K562 (cell line): ENCODE measurements around the gene PDLIM7. TPM values are rescaled to one million over a fixed set of nuclear protein-coding genes. Genes with fewer than 3 reads are reported as not detected.
A peak's percentile ranks its signal among the peaks of the same experiment; 100 is the strongest.

Source experiments
- ARNT ChIP-seq, 2 experiments: fragments of 450-650 bp; IDR thresholded peaks; 2 replicates each; pipeline ENCODE4 v1.6.1; 2016; ENCODE audit warnings: mild to moderate bottlenecking in 1 of 2
- ATF7 ChIP-seq: fragments of 450-650 bp; IDR thresholded peaks from 2 replicates; pipeline ENCODE4 v1.7.1; 2014; ENCODE audit warnings: mild to moderate bottlenecking, moderate library complexity
- CREB1 ChIP-seq, 2 experiments: sonication (generic) in 1 of 2; formaldehyde crosslinking in 1 of 2; IDR thresholded peaks; 2 replicates each; pipeline versions ENCODE4 v1.6.1 to v1.8.0; 2012 to 2022; ENCODE audit warnings: inconsistent platforms in 1 of 2, mild to moderate bottlenecking in 1 of 2, missing genetic modification reagents in 1 of 2, moderate library complexity in 1 of 2
- GABPB2 ChIP-seq: fragments of 250-450 bp; sonication (Bioruptor Pico); conservative IDR thresholded peaks from 2 replicates; pipeline ENCODE4 v1.5.1; 2021; ENCODE audit warnings: mild to moderate bottlenecking
- LARP7 ChIP-seq: fragments of 450-650 bp; IDR thresholded peaks from 2 replicates; pipeline ENCODE4 v1.6.1; 2016
- NFXL1 ChIP-seq: fragments of 450-650 bp; formaldehyde crosslinking; IDR thresholded peaks from 2 replicates; pipeline ENCODE4 v1.4.0; 2021; ENCODE audit warnings: mild to moderate bottlenecking
- PHF20 ChIP-seq: fragments of 450-650 bp; IDR thresholded peaks from 2 replicates; pipeline ENCODE4 v1.6.1; 2018; ENCODE audit not compliant: partially characterized antibody
- POLR2B ChIP-seq: fragments of 450-650 bp; IDR thresholded peaks from 2 replicates; pipeline ENCODE4 v1.6.1; 2018; ENCODE audit warnings: low read depth; ENCODE audit not compliant: partially characterized antibody
- PRMT5 ChIP-seq: sonication (generic); formaldehyde crosslinking; IDR thresholded peaks from 2 replicates; pipeline ENCODE4 v1.5.0; 2020; ENCODE audit warnings: missing genetic modification reagents
- ZNF583 ChIP-seq: fragments of 250-450 bp; sonication (Bioruptor Pico); IDR thresholded peaks from 2 replicates; pipeline ENCODE4 v1.4.0; 2020
- polyA plus RNA-seq, 8 experiments: library from polyadenylated mRNA; depleted of rRNA in 4 of 8; stranded (reverse) in 5 of 8; unstranded in 3 of 8; fragments of >200 nt; fragmentation: Nextera tagmentation in 2 of 8; fragmentation: Illumina TruSeq in 1 of 8; extraction: Ambion mirVana in 2 of 8; extraction: Trizol in 1 of 8; gene quantifications; 2 replicates each; pipeline versions ENCODE4 v1.2.1 to v1.2.3, GENCODE V29; 2011 to 2014; ENCODE audit warnings: inconsistent platforms in 1 of 8, missing spikeins in 1 of 8
- total RNA-seq, 7 experiments: library from RNA; depleted of rRNA in 6 of 7; stranded (reverse); fragments of >200 nt in 6 of 7; fragmentation: Illumina TruSeq in 2 of 7; extraction: Trizol in 2 of 7; gene quantifications; 2 replicates each; pipeline versions ENCODE4 v1.2.1 to v1.2.3, GENCODE V29; 2011 to 2021; ENCODE audit warnings: low replicate concordance in 1 of 7
- TF ChIP-seq, protein P1 (sequence below), 3 experiments: fragments of 200-800 bp in 1 of 3; sonication (Bioruptor generic) in 1 of 3; sonication (generic) in 1 of 3; formaldehyde crosslinking in 1 of 3; IDR thresholded peaks; 2 replicates each; pipeline versions ENCODE4 v1.6.1 to v1.8.0; 2016 to 2022; ENCODE audit warnings: mild to moderate bottlenecking in 2 of 3, missing compliant biosample characterization in 2 of 3, missing genetic modification characterization in 2 of 3, missing genetic modification reagents in 1 of 3
- TF ChIP-seq, protein P2 (sequence below): fragments of 450-650 bp; conservative IDR thresholded peaks from 2 replicates; pipeline ENCODE4 v1.6.1; 2016; ENCODE audit warnings: missing genetic modification characterization, low read depth, mild to moderate bottlenecking, missing compliant biosample characterization, moderate library complexity
- TF ChIP-seq, protein P3 (sequence below): fragments of 450-650 bp; formaldehyde crosslinking; IDR thresholded peaks from 2 replicates; pipeline ENCODE4 v1.4.0; 2020; ENCODE audit warnings: mild to moderate bottlenecking
- TF ChIP-seq, protein P4 (sequence below): fragments of 450-650 bp; IDR thresholded peaks from 2 replicates; pipeline ENCODE4 v1.6.1; 2016; ENCODE audit warnings: low read depth
- TF ChIP-seq, protein P5 (sequence below), 2 experiments: fragments of 250-450 bp in 1 of 2; fragments of 450-650 bp in 1 of 2; sonication (Bioruptor Pico) in 1 of 2; IDR thresholded peaks; 2 replicates each; pipeline versions ENCODE4 v1.6.1 to v1.8.0; 2016 to 2021; ENCODE audit warnings: mild to moderate bottlenecking in 2 of 2, moderate library complexity in 2 of 2, missing compliant biosample characterization in 1 of 2, missing genetic modification characterization in 1 of 2

The PDLIM7 gene
- total and polyA plus RNA-seq, 9 of the 15 experiments (the other 6 are each of a cell fraction or from before 2014, with no cell fraction given): 2.1 to 124 (median 32.6) TPM

DNA sequence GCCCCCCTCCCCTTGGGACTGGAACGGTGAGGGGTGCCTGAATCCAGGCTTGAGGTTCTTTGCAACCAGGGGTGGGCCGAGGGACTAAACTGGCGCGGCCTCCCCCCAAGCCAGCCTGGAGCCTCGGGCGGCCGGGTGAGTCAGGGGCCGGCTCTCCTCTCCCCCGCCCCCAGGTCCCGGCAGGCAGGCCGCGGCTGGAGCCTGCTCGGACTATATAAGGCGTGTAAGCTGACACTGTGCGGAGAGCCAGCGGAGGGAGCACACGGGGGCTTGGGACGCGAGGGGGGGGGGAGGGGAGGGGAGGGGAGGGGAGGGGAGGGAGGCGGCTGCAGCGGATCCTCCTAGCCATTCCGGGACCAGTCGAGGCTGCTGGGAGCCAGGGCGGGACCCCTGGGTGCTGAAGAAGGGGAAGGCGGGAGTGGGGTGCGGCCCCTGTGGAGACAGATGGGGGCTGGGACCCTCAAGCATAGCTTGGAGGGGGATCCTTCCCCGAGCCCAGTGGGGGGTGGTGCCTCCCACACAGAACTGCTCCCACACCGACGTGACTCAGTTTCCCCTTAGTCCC is 595 bp downstream of the PDLIM7 start (continued):
- TF ChIP-seq, protein P1, sequence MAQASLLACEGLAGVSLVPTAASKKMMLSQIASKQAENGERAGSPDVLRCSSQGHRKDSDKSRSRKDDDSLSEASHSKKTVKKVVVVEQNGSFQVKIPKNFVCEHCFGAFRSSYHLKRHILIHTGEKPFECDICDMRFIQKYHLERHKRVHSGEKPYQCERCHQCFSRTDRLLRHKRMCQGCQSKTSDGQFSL (CRISPR knock-in tag; IDR thresholded peaks at IDR 0.05): no peak
- TF ChIP-seq, protein P1 (tag; IDR thresholded peaks at IDR 0.05): peak in 1 of 2 experiments; percentile 67; a peak in 1 of 4 replicates
- TF ChIP-seq, protein P2, sequence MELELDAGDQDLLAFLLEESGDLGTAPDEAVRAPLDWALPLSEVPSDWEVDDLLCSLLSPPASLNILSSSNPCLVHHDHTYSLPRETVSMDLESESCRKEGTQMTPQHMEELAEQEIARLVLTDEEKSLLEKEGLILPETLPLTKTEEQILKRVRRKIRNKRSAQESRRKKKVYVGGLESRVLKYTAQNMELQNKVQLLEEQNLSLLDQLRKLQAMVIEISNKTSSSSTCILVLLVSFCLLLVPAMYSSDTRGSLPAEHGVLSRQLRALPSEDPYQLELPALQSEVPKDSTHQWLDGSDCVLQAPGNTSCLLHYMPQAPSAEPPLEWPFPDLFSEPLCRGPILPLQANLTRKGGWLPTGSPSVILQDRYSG (tag): no peak
- TF ChIP-seq NFXL1 (CRISPR knock-in tag) (no peak), ARNT (IDR thresholded peaks at IDR 0.05) (no peak), ZNF583 (CRISPR knock-in tag) (no peak), PHF20 (no peak), CREB1 (IDR thresholded peaks at IDR 0.05) (no peak), CREB1 (CRISPR knock-in tag; IDR thresholded peaks at IDR 0.05) (no peak), PRMT5 (CRISPR knock-in tag) (no peak), GABPB2 (CRISPR knock-in tag) (no peak), ATF7 (peak; percentile 29; the same call in 1 of the 2 replicates), LARP7 (no peak), POLR2B (peak; percentile 17)
- TF ChIP-seq, protein P3, sequence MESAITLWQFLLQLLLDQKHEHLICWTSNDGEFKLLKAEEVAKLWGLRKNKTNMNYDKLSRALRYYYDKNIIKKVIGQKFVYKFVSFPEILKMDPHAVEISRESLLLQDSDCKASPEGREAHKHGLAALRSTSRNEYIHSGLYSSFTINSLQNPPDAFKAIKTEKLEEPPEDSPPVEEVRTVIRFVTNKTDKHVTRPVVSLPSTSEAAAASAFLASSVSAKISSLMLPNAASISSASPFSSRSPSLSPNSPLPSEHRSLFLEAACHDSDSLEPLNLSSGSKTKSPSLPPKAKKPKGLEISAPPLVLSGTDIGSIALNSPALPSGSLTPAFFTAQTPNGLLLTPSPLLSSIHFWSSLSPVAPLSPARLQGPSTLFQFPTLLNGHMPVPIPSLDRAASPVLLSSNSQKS: no peak
- TF ChIP-seq, protein P4, sequence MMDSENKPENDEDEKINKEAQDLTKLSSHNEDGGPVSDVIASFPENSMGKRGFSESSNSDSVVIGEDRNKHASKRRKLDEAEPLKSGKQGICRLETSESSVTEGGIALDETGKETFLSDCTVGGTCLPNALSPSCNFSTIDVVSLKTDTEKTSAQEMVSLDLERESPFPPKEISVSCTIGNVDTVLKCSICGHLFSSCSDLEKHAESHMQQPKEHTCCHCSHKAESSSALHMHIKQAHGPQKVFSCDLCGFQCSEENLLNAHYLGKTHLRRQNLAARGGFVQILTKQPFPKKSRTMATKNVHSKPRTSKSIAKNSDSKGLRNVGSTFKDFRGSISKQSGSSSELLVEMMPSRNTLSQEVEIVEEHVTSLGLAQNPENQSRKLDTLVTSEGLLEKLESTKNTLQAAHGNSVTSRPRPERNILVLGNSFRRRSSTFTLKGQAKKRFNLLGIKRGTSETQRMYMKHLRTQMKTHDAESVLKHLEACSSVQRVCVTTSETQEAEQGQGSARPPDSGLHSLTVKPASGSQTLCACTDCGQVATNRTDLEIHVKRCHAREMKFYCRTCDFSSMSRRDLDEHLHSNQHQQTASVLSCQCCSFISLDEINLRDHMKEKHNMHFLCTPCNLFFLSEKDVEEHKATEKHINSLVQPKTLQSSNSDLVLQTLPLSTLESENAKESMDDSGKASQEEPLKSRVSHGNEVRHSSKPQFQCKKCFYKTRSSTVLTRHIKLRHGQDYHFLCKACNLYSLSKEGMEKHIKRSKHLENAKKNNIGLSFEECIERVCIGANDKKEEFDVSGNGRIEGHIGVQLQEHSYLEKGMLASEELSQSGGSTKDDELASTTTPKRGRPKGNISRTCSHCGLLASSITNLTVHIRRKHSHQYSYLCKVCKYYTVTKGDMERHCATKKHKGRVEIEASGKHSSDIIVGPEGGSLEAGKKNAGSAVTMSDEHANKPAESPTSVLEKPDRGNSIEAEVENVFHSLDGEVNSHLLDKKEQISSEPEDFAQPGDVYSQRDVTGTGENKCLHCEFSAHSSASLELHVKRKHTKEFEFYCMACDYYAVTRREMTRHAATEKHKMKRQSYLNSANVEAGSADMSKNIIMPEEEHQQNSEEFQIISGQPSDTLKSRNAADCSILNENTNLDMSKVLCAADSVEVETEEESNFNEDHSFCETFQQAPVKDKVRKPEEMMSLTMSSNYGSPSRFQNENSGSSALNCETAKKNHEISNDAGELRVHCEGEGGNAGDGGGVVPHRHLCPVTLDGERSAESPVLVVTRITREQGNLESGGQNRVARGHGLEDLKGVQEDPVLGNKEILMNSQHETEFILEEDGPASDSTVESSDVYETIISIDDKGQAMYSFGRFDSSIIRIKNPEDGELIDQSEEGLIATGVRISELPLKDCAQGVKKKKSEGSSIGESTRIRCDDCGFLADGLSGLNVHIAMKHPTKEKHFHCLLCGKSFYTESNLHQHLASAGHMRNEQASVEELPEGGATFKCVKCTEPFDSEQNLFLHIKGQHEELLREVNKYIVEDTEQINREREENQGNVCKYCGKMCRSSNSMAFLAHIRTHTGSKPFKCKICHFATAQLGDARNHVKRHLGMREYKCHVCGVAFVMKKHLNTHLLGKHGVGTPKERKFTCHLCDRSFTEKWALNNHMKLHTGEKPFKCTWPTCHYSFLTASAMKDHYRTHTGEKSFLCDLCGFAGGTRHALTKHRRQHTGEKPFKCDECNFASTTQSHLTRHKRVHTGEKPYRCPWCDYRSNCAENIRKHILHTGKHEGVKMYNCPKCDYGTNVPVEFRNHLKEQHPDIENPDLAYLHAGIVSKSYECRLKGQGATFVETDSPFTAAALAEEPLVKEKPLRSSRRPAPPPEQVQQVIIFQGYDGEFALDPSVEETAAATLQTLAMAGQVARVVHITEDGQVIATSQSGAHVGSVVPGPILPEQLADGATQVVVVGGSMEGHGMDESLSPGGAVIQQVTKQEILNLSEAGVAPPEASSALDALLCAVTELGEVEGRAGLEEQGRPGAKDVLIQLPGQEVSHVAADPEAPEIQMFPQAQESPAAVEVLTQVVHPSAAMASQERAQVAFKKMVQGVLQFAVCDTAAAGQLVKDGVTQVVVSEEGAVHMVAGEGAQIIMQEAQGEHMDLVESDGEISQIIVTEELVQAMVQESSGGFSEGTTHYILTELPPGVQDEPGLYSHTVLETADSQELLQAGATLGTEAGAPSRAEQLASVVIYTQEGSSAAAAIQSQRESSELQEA: no peak
- TF ChIP-seq, protein P5, sequence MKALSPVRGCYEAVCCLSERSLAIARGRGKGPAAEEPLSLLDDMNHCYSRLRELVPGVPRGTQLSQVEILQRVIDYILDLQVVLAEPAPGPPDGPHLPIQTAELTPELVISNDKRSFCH (CRISPR knock-in tag; IDR thresholded peaks at IDR 0.05): no peak
- TF ChIP-seq, protein P5 (tag; IDR thresholded peaks at IDR 0.05): no peak
